Heart right ventricle (tissue), 16 donors: ENCODE results near the gene EXOC6. TPM values are rescaled to one million over a fixed set of nuclear protein-coding genes. Genes with fewer than 3 reads are reported as not detected.
"Not testable (repeated sequence)": the region's sequence is repeated elsewhere in the genome, so short reads cannot be mapped to it uniquely, and the experiment has no call there.

Experiments used
- ATAC-seq, 8 donors: fragments of 200-7000 bp; cut with Tn5 transposase; one replicate each; pipeline ENCODE4 v1.9.1; 2020; ENCODE audit warnings: mild to moderate bottlenecking in 8 of 8, moderate library complexity in 8 of 8, moderate number of reproducible peaks in 1 of 8
- DNase-seq, 2 donors: peaks; one replicate each; pipeline ENCODE4 v3.0.0-alpha.2; 2020
- H3K27ac ChIP-seq, 10 donors: fragments of 200-600 bp; sonication (generic) in 2 of 10; one replicate each; pipeline versions ENCODE4 v1.5.0 to v1.8.0; 2020 to 2022; ENCODE audit warnings: mild to moderate bottlenecking in 3 of 10
- H3K27me3 ChIP-seq, 7 donors: fragments of 200-600 bp; one replicate each; pipeline ENCODE4 v1.8.0; 2021 to 2022; ENCODE audit warnings: mild to moderate bottlenecking in 2 of 7
- H3K36me3 ChIP-seq, 9 donors: fragments of 200-600 bp; sonication (generic) in 1 of 9; one replicate each; pipeline versions ENCODE4 v1.5.0 to v1.8.0; 2020 to 2022; ENCODE audit warnings: mild to moderate bottlenecking in 2 of 9
- H3K4me1 ChIP-seq, 9 donors: fragments of 200-600 bp; sonication (generic) in 1 of 9; one replicate each; pipeline versions ENCODE4 v1.5.0 to v1.8.0; 2020 to 2022; ENCODE audit warnings: mild to moderate bottlenecking in 4 of 9
- H3K4me3 ChIP-seq, 10 donors: fragments of 200-600 bp; sonication (generic) in 2 of 10; one replicate each; pipeline versions ENCODE4 v1.5.0 to v1.8.0; 2020 to 2022; ENCODE audit warnings: mild to moderate bottlenecking in 7 of 10, moderate library complexity in 2 of 10
- H3K9me3 ChIP-seq, 11 donors: fragments of 200-600 bp in 10 of 11; sonication (generic) in 2 of 11; one replicate each; pipeline versions ENCODE4 v1.5.0 to v1.8.0; 2013 to 2022; ENCODE audit warnings: mild to moderate bottlenecking in 2 of 11, control low read depth in 1 of 11, moderate library complexity in 1 of 11
- CTCF ChIP-seq, 9 donors: fragments of 200-600 bp; sonication (generic) in 2 of 9; IDR thresholded peaks; one replicate each; pipeline versions ENCODE4 v1.5.0 to v1.8.0; 2021 to 2022; ENCODE audit warnings: antibody characterized with exemption in 9 of 9, mild to moderate bottlenecking in 5 of 9, moderate library complexity in 1 of 9
- WGBS, 2 donors: extraction: QIAGEN DNeasy Blood & Tissue Kit; methylation state at CpG; one replicate each; pipeline ENCODE4 v1.1.7; 2013; ENCODE audit warnings: inconsistent platforms in 1 of 2; 5-methylcytosine and 5-hydroxymethylcytosine counted together
- intact Hi-C, 10 donors: fragments of 100-400 bp; cut with DNase I; formaldehyde crosslinking; loops; one replicate each; pipeline versions ENCODE4 v1.11.1 to v1.14.2; 2022
- polyA plus RNA-seq, 2 donors: library from polyadenylated mRNA; stranded (reverse); fragments of 200-250 nt; gene quantifications; one replicate each; pipeline ENCODE4 v1.2.3, GENCODE V29; 2013
- total RNA-seq, 10 donors: library from RNA; stranded (reverse); fragmentation: NEBNext Ultra II Directional in 3 of 10; extraction: Animal tissue kit (Norgen Biotek cat#: 25700) in 3 of 10; gene quantifications; one replicate each; pipeline versions ENCODE4 v1.2.1 to v1.2.4, GENCODE V29; 2021 to 2023
- donor health status: Arrhythmogenic right ventricular cardiomyopathy.
- donor health status: ischemic (EF 13 %, LVEDD 7.1; RV severe dilation, severe dysfunction).
- donor health status: healthy with polysubstance abuse.
- donor health status: DM: no; HTN: yes; CAD: no.
- donor health status: DM: no; HTN: no; CAD: no.
- donor health status: ischemic (EF 25% LVEDD 6.9; RV normal size, moderate dysfunction).
- donor health status: ischemic (EF 25% LVEDD 5.7; RV mildly dilated, moderate dysfunction).
- donor health status: healthy.
- donor health status: DM: yes; HTN: yes; CAD: no.
- donor health status: Ischemic cardiomyopathy.
- donor health status: ischemic (EF 35%, LVEDD 5.7; RV mildly dilated, moderate dysfunction).
- donor health status: nonischemic (EF 11% LVEDD 7.7; RV severe dilation, severe dysfunction).
- donor health status: DM: yes; HTN: yes; CAD: no.
- donor health status: PGD.
- donor health status: ischemic (EF 29% LVEDD 5.4; RV normal size, mild dysfunction).
- donor health status: nonischemic (EF 23%, LVEDD 6.1; RV moderate dilation, normal function).

The EXOC6 gene
- total and polyA plus RNA-seq, 12 donors: 3.3 to 11.7 (median 9.2) TPM

DNA sequence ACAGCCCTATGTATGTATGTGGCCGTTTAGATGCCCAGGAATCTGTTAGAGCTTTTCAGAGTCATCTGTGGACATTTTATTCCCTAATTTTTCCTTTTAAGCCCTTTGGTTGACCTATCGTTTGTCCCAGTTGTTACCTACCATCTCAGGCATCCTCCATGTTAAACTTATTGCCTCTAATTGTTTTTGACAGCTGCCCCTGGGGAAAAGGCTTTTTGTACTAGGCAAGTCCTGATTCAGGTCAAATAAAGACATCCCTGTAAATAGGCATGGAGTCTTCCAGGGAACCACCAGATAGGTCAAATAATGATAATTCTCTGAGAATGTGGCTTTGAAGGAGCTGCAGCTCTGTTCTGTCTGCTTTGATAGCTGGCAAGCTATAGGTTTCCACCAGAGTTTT lies 124.6 kb downstream of the EXOC6 start:
- 78 to 86% methylated on average over 2 of the region's 2 CpGs for WGBS, 2 donors
- no peak for TF ChIP-seq CTCF (IDR thresholded peaks at IDR 0.05)
- H3K9me3 ChIP-seq: peaks cover 0 to 10% (median 0%) of the 10 kb centered on the region in 11 donors
- H3K36me3 ChIP-seq: peaks cover 0 to 44% (median 0%) of the 10 kb centered on the region in 9 donors
- H3K4me1 ChIP-seq: peaks cover 0 to 9% (median 0%) of the 10 kb centered on the region in 9 donors
- intact Hi-C loops: no loop called here
- ATAC-seq (no peak), DNase-seq (no peak)
- no peaks in the 10 kb centered on the region for H3K27me3 ChIP-seq
- no peak overlapping the region for H3K27ac ChIP-seq
- no peak overlapping the region for H3K4me3 ChIP-seq

GRCh38 chr10:92976278-92976677 lies 128.0 kb downstream of the EXOC6 start:
- H3K27me3 ChIP-seq, H3K4me3 ChIP-seq, H3K4me1 ChIP-seq, ATAC-seq, H3K27ac ChIP-seq, H3K9me3 ChIP-seq, DNase-seq, intact Hi-C loops: not testable (repeated sequence)
- WGBS, 2 donors: 67 to 76% methylated on average over 1 of the region's 5 CpGs
- H3K36me3 ChIP-seq: peaks cover 0 to 26% (median 0%) of the 10 kb centered on the region in 9 donors

- TF ChIP-seq CTCF (IDR thresholded peaks at IDR 0.05): no peak
- Histone ChIP-seq H3K4me3 (no peak overlapping the region), H3K27me3 (no peaks in the 10 kb centered on the region), H3K4me1 (no peaks in the 10 kb centered on the region), H3K27ac (no peak overlapping the region), H3K36me3 (no peaks in the 10 kb centered on the region), H3K9me3 (no peaks in the 10 kb centered on the region)
- intact Hi-C loops: no loop called here
- DNase-seq: no peak
- no peak for ATAC-seq
- 94 to 97% methylated on average over 1 of the region's 1 CpG for WGBS, 2 donors
Observed at GRCh38 chr10:92989250-92989649, 140.9 kb downstream of the EXOC6 start.

DNA sequence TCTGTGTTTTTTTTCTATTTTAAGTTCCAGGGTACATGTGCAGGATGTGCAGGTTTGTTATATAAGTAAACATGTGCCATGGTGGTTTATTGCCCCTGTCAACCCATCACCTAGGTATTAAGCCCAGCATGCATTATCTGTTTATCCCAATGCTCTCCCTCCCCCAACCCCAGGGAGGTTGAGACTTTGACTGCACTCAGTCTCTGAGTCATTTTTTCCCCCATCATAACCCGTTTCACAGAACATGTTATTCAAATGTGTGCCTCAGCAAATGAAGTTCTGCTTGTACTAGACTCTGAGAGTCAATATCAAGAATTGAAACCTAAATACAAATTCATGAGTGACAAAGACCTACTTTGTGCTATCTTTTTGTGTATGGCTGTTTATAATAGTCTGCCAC lies 142.3 kb downstream of the EXOC6 start:
- intact Hi-C loops: no loop called here
- H3K36me3 ChIP-seq: no peaks in the 10 kb centered on the region
- H3K4me3 ChIP-seq: no peak overlapping the region
- no peaks in the 10 kb centered on the region for H3K27me3 ChIP-seq
- WGBS, 2 donors: 77 to 79% methylated on average over 1 of the region's 1 CpG
- ATAC-seq (no peak), DNase-seq (no peak)
- no peak overlapping the region for H3K27ac ChIP-seq
- no peak for TF ChIP-seq CTCF (IDR thresholded peaks at IDR 0.05)
- H3K4me1 ChIP-seq: no peaks in the 10 kb centered on the region
- H3K9me3 ChIP-seq: no peaks in the 10 kb centered on the region

DNA sequence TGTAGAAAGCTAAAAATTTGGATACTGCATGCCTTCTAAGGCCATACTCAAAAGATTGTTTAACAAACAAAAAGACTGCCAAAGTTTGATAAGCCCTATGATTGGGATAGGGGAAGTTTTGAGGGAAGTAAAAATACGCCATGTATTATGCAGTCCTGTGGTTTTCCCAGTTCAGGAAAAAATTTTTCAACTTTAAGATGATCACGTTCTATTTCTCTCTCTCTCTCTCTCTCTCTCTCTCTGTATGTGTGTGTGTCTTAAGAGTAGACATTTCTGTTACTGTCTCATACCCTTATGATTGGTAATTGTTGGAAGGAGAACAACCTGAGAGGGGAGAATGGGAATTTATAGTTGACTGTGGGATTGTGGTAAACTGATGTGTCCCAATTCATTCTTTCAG lies 143.2 kb downstream of the EXOC6 start:
- WGBS, 2 donors: 92 to 97% methylated on average over 2 of the region's 2 CpGs
- intact Hi-C loops: no loop called here
- DNase-seq (no peak), ATAC-seq (no peak)
- H3K36me3 ChIP-seq: no peaks in the 10 kb centered on the region
- H3K9me3 ChIP-seq: no peaks in the 10 kb centered on the region
- H3K4me3 ChIP-seq: no peak overlapping the region
- H3K27me3 ChIP-seq: no peaks in the 10 kb centered on the region
- no peaks in the 10 kb centered on the region for H3K4me1 ChIP-seq
- no peak overlapping the region for H3K27ac ChIP-seq
- TF ChIP-seq CTCF (IDR thresholded peaks at IDR 0.05): no peak
